ENCODE measurements around the gene PPP2R5E. TPM values are rescaled to one million over a fixed set of nuclear protein-coding genes. Genes with fewer than 3 reads are reported as not detected.

Gene PPP2R5E
- total RNA-seq, 4 donors from 2014 or later = 23.7 to 41.1 (median 25.5) TPM

DNA sequence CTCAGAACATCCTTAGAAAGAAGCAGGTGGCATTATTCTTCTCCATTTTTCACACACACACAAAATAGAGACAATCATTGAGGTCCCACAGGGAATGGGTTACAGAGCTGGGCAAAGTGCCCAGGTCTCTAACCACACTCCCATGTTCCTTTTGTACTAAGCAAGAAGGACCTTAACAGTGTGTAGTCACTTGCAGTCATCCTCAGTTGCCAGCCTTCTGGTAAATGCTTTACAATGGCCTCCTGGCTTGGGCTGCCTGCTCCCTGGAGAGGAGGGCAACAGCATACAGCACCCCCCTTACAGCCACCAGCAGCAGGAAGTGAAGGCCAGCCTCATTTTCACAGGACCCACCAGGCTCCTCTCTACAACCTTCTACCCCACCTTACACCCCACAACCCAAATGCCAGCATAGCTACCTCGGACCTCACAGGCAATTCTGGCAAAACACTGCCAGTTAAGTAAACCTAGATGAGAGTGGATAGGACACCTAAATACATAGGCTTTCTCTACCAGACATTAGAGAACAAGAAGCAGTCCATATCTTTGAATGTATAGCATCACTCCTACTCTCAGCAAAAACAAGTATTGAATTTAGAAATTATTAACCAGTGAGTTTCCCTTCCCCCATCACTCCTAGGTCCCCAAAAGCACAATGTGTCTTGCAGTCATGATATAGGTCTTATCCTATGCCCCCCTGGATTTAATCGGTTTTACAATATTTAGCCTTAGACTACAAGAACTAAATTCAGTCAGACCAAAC is 88.1 kb downstream of the PPP2R5E start:
- TF ChIP-seq, protein P1, sequence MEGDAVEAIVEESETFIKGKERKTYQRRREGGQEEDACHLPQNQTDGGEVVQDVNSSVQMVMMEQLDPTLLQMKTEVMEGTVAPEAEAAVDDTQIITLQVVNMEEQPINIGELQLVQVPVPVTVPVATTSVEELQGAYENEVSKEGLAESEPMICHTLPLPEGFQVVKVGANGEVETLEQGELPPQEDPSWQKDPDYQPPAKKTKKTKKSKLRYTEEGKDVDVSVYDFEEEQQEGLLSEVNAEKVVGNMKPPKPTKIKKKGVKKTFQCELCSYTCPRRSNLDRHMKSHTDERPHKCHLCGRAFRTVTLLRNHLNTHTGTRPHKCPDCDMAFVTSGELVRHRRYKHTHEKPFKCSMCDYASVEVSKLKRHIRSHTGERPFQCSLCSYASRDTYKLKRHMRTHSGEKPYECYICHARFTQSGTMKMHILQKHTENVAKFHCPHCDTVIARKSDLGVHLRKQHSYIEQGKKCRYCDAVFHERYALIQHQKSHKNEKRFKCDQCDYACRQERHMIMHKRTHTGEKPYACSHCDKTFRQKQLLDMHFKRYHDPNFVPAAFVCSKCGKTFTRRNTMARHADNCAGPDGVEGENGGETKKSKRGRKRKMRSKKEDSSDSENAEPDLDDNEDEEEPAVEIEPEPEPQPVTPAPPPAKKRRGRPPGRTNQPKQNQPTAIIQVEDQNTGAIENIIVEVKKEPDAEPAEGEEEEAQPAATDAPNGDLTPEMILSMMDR (IDR thresholded peaks at IDR 0.05; ENCODE audit: low read depth) = no peak

DNA sequence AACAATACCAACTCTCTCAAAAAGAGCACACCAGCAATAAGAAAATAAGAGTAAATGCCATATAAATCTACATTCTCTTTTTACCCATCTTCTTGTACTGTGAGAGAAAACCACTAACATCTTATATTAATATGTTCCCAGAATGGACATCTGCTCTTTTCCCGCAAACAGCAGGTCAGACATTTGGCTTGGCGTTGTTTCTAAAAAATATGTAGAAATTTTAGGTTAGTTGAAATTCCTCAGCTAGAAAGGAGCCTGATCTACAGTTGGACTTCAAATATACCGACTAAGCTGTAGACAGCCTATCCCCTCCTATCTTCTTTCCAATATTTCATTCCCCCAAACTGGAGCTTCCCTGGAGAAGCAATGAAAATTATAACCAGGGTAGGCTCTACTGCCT is 88.7 kb downstream of the PPP2R5E start:
- TF ChIP-seq, protein P1 (IDR thresholded peaks at IDR 0.05; ENCODE audit: low read depth) = no peak

DNA sequence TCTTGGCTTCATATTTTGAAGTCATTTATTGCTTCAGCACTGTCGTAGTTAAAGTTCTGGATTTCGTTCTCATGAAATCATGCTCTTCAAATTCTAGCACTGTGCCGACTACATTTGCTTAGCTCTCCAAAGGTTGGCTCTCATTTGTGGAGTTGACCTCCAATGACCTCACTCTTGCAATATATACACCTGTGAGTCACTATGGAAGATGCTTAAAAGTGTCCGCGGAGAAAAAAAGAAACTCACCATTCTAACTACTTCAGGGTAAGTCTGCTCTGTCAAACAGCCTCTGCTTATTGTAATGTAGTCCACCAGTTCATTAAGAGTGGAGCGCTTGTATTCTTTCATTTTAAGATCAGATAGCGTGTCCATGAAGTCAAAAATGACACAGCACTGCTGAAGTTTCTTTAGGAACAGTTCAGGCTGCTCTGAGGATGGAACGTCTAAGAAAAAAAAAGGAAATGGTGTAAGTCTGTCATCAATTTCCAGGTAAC is 89.7 kb downstream of the PPP2R5E start:
- TF ChIP-seq, protein P1 (IDR thresholded peaks at IDR 0.05; ENCODE audit: low read depth) = no peak

DNA sequence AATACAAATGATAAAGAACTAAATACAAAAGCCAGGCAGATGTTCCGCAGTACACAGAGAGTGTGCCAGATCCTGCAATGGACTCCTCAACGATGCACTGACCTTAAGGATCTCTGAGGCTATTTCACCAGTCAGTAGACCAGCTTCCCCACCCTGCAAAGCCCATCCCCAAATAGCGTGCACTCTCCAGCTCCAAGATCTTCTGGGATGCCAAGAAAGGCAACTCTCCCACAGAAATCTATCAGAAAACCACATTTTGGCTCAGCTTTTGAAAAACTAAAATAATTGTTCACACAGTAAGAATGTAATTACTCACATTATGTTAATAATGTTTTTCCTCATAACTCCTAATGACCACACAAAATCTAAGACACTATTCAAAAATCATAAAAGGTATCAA is 90.4 kb downstream of the PPP2R5E start:
- TF ChIP-seq, protein P1 (IDR thresholded peaks at IDR 0.05; ENCODE audit: low read depth) = no peak

DNA sequence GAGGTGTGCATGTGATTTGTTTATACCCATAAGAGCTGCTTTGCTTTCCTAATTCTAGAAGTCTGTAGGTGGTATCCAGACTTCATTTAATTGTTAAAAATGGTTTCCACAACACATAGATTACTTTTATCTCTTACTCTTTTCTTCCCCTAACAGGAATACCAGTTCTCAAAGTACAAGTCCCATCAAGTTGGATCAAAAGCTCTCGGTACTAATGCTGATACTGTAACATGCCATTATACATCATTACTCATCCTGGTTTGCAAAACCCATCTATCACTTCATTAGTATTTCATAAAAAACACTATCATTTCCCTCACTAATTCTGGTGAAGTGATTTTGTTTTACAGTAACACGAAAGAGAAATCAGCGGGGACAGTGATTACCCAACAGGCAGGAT is 94.3 kb downstream of the PPP2R5E start:
- TF ChIP-seq, protein P1 (IDR thresholded peaks at IDR 0.05; ENCODE audit: low read depth) = no peak

DNA sequence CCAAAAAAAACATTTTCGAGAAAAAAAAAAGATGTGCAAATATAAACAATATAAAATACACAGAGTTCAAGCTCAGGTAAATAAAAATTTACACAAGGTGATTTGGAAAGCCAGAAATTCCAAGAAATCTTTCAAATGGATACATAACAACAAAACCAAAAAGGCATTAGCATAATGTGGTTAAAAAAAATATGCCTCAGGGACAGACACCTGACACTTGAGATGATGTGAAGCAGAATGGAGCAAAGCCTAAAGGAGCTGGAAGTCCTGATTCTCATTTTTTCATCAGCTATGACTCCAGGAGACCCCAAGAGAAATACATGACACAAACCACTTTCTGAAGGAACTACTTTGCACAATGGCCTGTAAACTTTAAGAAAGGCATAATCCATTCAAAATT is 98.6 kb downstream of the PPP2R5E start:
- TF ChIP-seq, protein P1 (IDR thresholded peaks at IDR 0.05; ENCODE audit: low read depth) = no peak

DNA sequence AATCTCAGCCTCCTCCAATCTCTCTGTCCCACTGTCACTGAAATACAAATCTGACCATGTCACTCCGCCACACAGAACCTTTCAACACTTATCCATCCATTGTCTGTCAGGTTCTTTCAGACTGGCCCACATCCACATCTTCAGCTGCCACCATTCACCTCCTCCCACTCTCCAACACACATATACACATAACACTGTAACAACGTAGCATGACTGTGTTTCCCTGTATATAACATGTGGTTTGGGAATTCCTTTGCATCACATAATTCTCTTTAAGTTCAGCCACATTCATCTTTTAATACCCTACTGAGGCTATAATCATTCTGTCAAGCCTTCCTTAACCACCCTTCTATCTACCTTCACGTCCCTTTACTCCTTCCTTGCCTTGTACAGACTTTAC is 99.2 kb downstream of the PPP2R5E start:
- TF ChIP-seq, protein P1 (IDR thresholded peaks at IDR 0.05; ENCODE audit: low read depth) = no peak
